Testis (tissue), 2 donors: Measurements from ENCODE around the gene TBC1D4.

Experiments used
- POLR2A ChIP-seq: fragments of 450-650 bp; IDR thresholded peaks from one replicate; pipeline ENCODE4 v1.6.1; 2017; ENCODE audit warnings: antibody characterized with exemption, mild to moderate bottlenecking, moderate library complexity
- TF ChIP-seq, protein P1 (sequence below), 3 experiments: fragments of 450-650 bp in 2 of 3; fragments of 200-600 bp in 1 of 3; sonication (generic) in 1 of 3; IDR thresholded peaks; one replicate each; pipeline ENCODE4 v1.5.1; 2016 to 2019; ENCODE audit warnings: antibody characterized with exemption in 3 of 3, mild to moderate bottlenecking in 2 of 3, moderate library complexity in 1 of 3

DNA sequence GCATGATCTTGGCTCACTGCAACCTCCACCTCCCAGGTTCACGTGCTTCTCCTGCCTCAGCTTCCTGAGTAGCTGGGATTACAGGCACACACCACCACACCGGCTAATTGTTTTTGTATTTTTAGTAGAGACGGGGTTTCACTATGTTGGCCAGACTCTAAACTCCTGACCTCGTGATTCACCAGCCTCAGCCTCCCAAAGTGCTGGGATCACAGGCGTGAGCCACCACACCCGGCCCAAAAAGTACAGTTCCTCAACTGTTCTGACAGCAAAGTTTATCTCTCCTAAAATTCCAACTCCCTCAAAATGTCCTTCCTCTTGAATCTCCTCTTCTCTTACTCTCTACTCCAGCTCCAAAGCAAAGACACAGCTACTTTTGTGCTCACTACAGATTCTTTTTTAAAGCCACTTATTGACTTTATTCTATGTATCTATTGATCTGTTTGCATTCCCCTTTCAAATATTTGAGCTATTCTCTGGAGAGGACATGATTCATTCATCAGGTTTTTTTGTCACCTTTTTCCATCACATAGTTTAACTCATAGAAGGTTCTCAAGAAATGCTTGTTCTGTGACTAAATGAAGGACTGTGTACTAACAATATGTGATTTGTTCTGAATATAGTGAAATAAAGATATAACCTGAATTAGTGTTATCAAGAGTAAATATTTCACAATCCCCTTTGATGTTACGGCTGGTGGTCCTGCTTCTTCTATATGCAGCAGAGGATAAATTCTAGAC is 142.2 kb downstream of the TBC1D4 start:
- TF ChIP-seq, protein P1, sequence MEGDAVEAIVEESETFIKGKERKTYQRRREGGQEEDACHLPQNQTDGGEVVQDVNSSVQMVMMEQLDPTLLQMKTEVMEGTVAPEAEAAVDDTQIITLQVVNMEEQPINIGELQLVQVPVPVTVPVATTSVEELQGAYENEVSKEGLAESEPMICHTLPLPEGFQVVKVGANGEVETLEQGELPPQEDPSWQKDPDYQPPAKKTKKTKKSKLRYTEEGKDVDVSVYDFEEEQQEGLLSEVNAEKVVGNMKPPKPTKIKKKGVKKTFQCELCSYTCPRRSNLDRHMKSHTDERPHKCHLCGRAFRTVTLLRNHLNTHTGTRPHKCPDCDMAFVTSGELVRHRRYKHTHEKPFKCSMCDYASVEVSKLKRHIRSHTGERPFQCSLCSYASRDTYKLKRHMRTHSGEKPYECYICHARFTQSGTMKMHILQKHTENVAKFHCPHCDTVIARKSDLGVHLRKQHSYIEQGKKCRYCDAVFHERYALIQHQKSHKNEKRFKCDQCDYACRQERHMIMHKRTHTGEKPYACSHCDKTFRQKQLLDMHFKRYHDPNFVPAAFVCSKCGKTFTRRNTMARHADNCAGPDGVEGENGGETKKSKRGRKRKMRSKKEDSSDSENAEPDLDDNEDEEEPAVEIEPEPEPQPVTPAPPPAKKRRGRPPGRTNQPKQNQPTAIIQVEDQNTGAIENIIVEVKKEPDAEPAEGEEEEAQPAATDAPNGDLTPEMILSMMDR (IDR thresholded peaks at IDR 0.05), result no peak
- TF ChIP-seq POLR2A, result no peak
